H1 (cell line): ENCODE measurements around the gene FGFR2. TPM values are rescaled to one million over a fixed set of nuclear protein-coding genes. Genes with fewer than 3 reads are reported as not detected.

Source experiments
- CTCF ChIA-PET: fragments of 300-600 bp; sonication (Branson Sonifier 250); formaldehyde crosslinking; loops from one replicate; lab custom pipeline; 2021; ENCODE audit not compliant: partially characterized antibody; lab: Charles Lee
- POLR2A ChIA-PET: fragments of 300-600 bp; sonication (Branson Sonifier 250); formaldehyde crosslinking; loops from one replicate; lab custom pipeline; 2021; ENCODE audit warnings: inconsistent platforms; ENCODE audit not compliant: partially characterized antibody; lab: Charles Lee
- DNase-seq, 2 experiments: peaks; one replicate each; pipeline versions ENCODE4 v3.0.0 to v3.0.0-alpha.2; 2010 to 2022; ENCODE audit warnings: low spot score in 2 of 2, low read depth in 1 of 2, mixed read lengths in 1 of 2
- FAIRE-seq: peaks from 2 replicates; lab custom pipeline; 2011; peaks lifted over from hg19 to GRCh38; lab: Jason Lieb, UNC
- H2AFZ ChIP-seq: 2 replicates; pipeline ENCODE4 v1.8.1; 2012; ENCODE audit warnings: low read length, inconsistent platforms
- H2AK5ac ChIP-seq: 2 replicates; pipeline ENCODE4 v1.6.1; 2013; ENCODE audit warnings: low read depth, low read length
- H2BK120ac ChIP-seq: replicated peaks from 2 replicates; pipeline ENCODE3; 2013; ENCODE audit warnings: low read depth, low read length, inconsistent platforms
- H2BK12ac ChIP-seq: 2 replicates; pipeline ENCODE4 v1.6.1; 2013; ENCODE audit warnings: low read depth, low read length
- H2BK15ac ChIP-seq: 2 replicates; pipeline ENCODE4 v1.6.1; 2013; ENCODE audit warnings: low read length
- H2BK20ac ChIP-seq: 2 replicates; pipeline ENCODE4 v1.6.1; 2013; ENCODE audit warnings: low read length
- H2BK5ac ChIP-seq: 2 replicates; pipeline ENCODE4 v1.6.1; 2013; ENCODE audit warnings: low read depth, low read length
- H3K14ac ChIP-seq: 2 replicates; pipeline ENCODE4 v1.6.1; 2013; ENCODE audit warnings: inconsistent platforms; ENCODE audit not compliant: insufficient read length
- H3K18ac ChIP-seq: 2 replicates; pipeline ENCODE4 v1.6.1; 2013; ENCODE audit warnings: low read length; ENCODE audit errors: extremely low read depth
- H3K23ac ChIP-seq: 2 replicates; pipeline ENCODE4 v1.6.1; 2013; ENCODE audit warnings: inconsistent platforms; ENCODE audit not compliant: insufficient read length
- H3K23me2 ChIP-seq: 2 replicates; pipeline ENCODE4 v1.6.1; 2013; ENCODE audit warnings: low read depth, low read length
- H3K27ac ChIP-seq: 2 replicates; pipeline ENCODE4 v1.6.1; 2011; ENCODE audit warnings: low read depth, low read length, inconsistent platforms
- H3K27me3 ChIP-seq, 4 experiments: replicated peaks in 1 of 4; 1 replicate in 1 of 4; 2 replicates in 3 of 4; pipeline versions ENCODE4 v1.6.1 to v1.8.1; 2011 to 2013; ENCODE audit warnings: low read length in 3 of 4, mild to moderate bottlenecking in 3 of 4, inconsistent platforms in 2 of 4, mixed read lengths in 2 of 4, moderate library complexity in 1 of 4; ENCODE audit not compliant: control insufficient read depth in 3 of 4, insufficient read depth in 3 of 4; ENCODE audit errors: extremely low read depth in 1 of 4
- H3K36me3 ChIP-seq, 4 experiments: 2 replicates each; pipeline versions ENCODE4 v1.6.1 to v1.8.1; 2011 to 2013; ENCODE audit warnings: mild to moderate bottlenecking in 4 of 4, low read length in 3 of 4, moderate library complexity in 2 of 4, control low read depth in 1 of 4, inconsistent platforms in 1 of 4; ENCODE audit not compliant: insufficient read depth in 4 of 4, control insufficient read depth in 2 of 4
- H3K4ac ChIP-seq: replicated peaks from 2 replicates; pipeline ENCODE3; 2013; ENCODE audit warnings: low read length, low read depth, mixed read lengths, inconsistent platforms; ENCODE audit not compliant: insufficient read length
- H3K4me1 ChIP-seq, 4 experiments: replicated peaks in 1 of 4; 1 replicate in 1 of 4; 2 replicates in 3 of 4; pipeline versions ENCODE4 v1.6.1 to v1.8.1; 2011 to 2013; ENCODE audit warnings: low read length in 3 of 4, inconsistent platforms in 2 of 4, mixed read lengths in 1 of 4; ENCODE audit not compliant: insufficient read depth in 4 of 4, control insufficient read depth in 3 of 4
- H3K4me2 ChIP-seq, 2 experiments: 2 replicates each; pipeline versions ENCODE4 v1.6.1 to v1.8.1; 2011 to 2013; ENCODE audit warnings: low read depth in 2 of 2, low read length in 2 of 2, control low read depth in 1 of 2, inconsistent platforms in 1 of 2, mild to moderate bottlenecking in 1 of 2; ENCODE audit not compliant: insufficient read depth in 1 of 2
- H3K4me3 ChIP-seq, 4 experiments: fragments of 200-600, 300-600 bp in 1 of 4; sonication (generic), shearing (Covaris generic), sonication (Bioruptor Twin) in 1 of 4; 2 replicates each; pipeline versions ENCODE4 v1.5.1 to v1.8.1; 2011 to 2016; ENCODE audit warnings: low read length in 4 of 4, low read depth in 3 of 4, control low read depth in 2 of 4, inconsistent platforms in 2 of 4, mild to moderate bottlenecking in 2 of 4, mixed read lengths in 1 of 4, moderate library complexity in 1 of 4; ENCODE audit not compliant: insufficient read depth in 2 of 4; ENCODE audit errors: extremely low read depth in 1 of 4
- H3K56ac ChIP-seq: replicated peaks from 2 replicates; pipeline ENCODE3; 2013; ENCODE audit warnings: low read depth, mild to moderate bottlenecking, mixed read lengths, low read length, inconsistent platforms; ENCODE audit not compliant: insufficient read length
- H3K79me1 ChIP-seq: 2 replicates; pipeline ENCODE4 v1.6.1; 2013; ENCODE audit warnings: low read depth, low read length, control low read depth
- H3K79me2 ChIP-seq, 2 experiments: 2 replicates each; pipeline versions ENCODE4 v1.6.1 to v1.8.1; 2012 to 2013; ENCODE audit warnings: low read length in 2 of 2, mild to moderate bottlenecking in 2 of 2, inconsistent platforms in 1 of 2; ENCODE audit not compliant: insufficient read depth in 2 of 2, control insufficient read depth in 1 of 2
- H3K9ac ChIP-seq, 4 experiments: replicated peaks in 1 of 4; 1 replicate in 1 of 4; 2 replicates in 3 of 4; pipeline versions ENCODE4 v1.6.1 to v1.8.1; 2011 to 2013; ENCODE audit warnings: low read depth in 3 of 4, low read length in 3 of 4, control low read depth in 2 of 4, mild to moderate bottlenecking in 2 of 4, moderate library complexity in 2 of 4, inconsistent platforms in 1 of 4; ENCODE audit errors: extremely low read depth in 1 of 4
- H3K9me3 ChIP-seq, 2 experiments: 2 replicates each; pipeline versions ENCODE4 v1.6.1 to v1.8.1; 2012 to 2013; ENCODE audit warnings: mild to moderate bottlenecking in 2 of 2, moderate library complexity in 2 of 2, control low read depth in 1 of 2, inconsistent platforms in 1 of 2, low read depth in 1 of 2, low read length in 1 of 2, mixed read lengths in 1 of 2; ENCODE audit not compliant: insufficient read depth in 2 of 2
- H4K20me1 ChIP-seq, 2 experiments: replicated peaks in 1 of 2; 2 replicates each; pipeline versions ENCODE3 to v1.8.1; 2011 to 2013; ENCODE audit warnings: inconsistent platforms in 2 of 2, low read length in 2 of 2, mild to moderate bottlenecking in 1 of 2; ENCODE audit not compliant: insufficient read depth in 2 of 2, control insufficient read depth in 1 of 2
- H4K5ac ChIP-seq: 2 replicates; pipeline ENCODE4 v1.6.1; 2013; ENCODE audit warnings: low read length, low read depth, mixed read lengths, inconsistent platforms; ENCODE audit not compliant: insufficient read length
- H4K8ac ChIP-seq: 2 replicates; pipeline ENCODE4 v1.8.0; 2013; ENCODE audit warnings: mild to moderate bottlenecking, moderate library complexity, low read length, inconsistent platforms; ENCODE audit not compliant: insufficient read depth; ENCODE audit errors: extremely low read depth
- H4K91ac ChIP-seq: replicated peaks from 2 replicates; pipeline ENCODE3; 2013; ENCODE audit warnings: low read length, mixed read lengths, inconsistent platforms; ENCODE audit not compliant: insufficient read length
- CEBPB ChIP-seq: IDR thresholded peaks from 2 replicates; pipeline ENCODE4 v1.6.1; 2012; ENCODE audit warnings: low read depth, low read length
- CHD2 ChIP-seq: IDR thresholded peaks from 2 replicates; pipeline ENCODE4 v1.6.1; 2012; ENCODE audit warnings: low read length, improper control_type of control experiment
- CTBP2 ChIP-seq: IDR thresholded peaks from 2 replicates; pipeline ENCODE4 v1.7.0; 2011; ENCODE audit warnings: borderline replicate concordance, mild to moderate bottlenecking, moderate library complexity, mixed read lengths, low read length; ENCODE audit not compliant: insufficient read depth, insufficient read length
- JUN ChIP-seq: IDR thresholded peaks from 2 replicates; pipeline ENCODE4 v1.6.1; 2011; ENCODE audit warnings: low read depth, mild to moderate bottlenecking, improper control_type of control experiment, low read length
- JUND ChIP-seq: IDR thresholded peaks from 2 replicates; pipeline ENCODE4 v1.6.1; 2011; ENCODE audit warnings: mild to moderate bottlenecking, improper control_type of control experiment, low read length
- NANOG ChIP-seq: IDR thresholded peaks from 2 replicates; pipeline ENCODE4 v1.6.1; 2011; ENCODE audit warnings: low read length, low read depth, mild to moderate bottlenecking, inconsistent platforms; ENCODE audit not compliant: insufficient read depth, poor library complexity, severe bottlenecking
- POLR2A ChIP-seq, 2 experiments: IDR thresholded peaks; 1 replicate in 1 of 2; 2 replicates in 1 of 2; pipeline ENCODE4 v1.6.1; 2011; ENCODE audit warnings: low read depth in 2 of 2, low read length in 2 of 2, mild to moderate bottlenecking in 2 of 2; ENCODE audit errors: control extremely low read depth in 1 of 2
- RXRA ChIP-seq: IDR thresholded peaks from 2 replicates; pipeline ENCODE4 v1.6.1; 2011; ENCODE audit warnings: low read depth, mild to moderate bottlenecking, low read length, moderate library complexity; ENCODE audit not compliant: insufficient read depth
- SAP30 ChIP-seq: fragments of 300-600 bp; sonication (generic); IDR thresholded peaks from 2 replicates; pipeline ENCODE4 v1.7.1; 2012; ENCODE audit warnings: low read length, moderate library complexity, mild to moderate bottlenecking, inconsistent platforms; ENCODE audit not compliant: insufficient read depth, insufficient replicate concordance
- SUZ12 ChIP-seq: fragments of 200-600 bp; sonication (generic); IDR thresholded peaks from 2 replicates; pipeline ENCODE4 v1.6.1; 2012; ENCODE audit warnings: mild to moderate bottlenecking, inconsistent platforms, low read length, moderate library complexity, mixed read lengths
- TBP ChIP-seq: IDR thresholded peaks from 2 replicates; pipeline ENCODE4 v1.6.1; 2011; ENCODE audit warnings: low read depth, low read length, improper control_type of control experiment
- TCF12 ChIP-seq: IDR thresholded peaks from 2 replicates; pipeline ENCODE4 v1.6.1; 2011; ENCODE audit warnings: low read depth, mild to moderate bottlenecking, low read length
- YY1 ChIP-seq: IDR thresholded peaks from 2 replicates; pipeline ENCODE4 v1.6.1; 2011; ENCODE audit warnings: low read depth, mild to moderate bottlenecking, low read length
- ZNF274 ChIP-seq: IDR thresholded peaks from 2 replicates; pipeline ENCODE4 v1.7.0; 2012; ENCODE audit warnings: low read length, borderline replicate concordance; ENCODE audit errors: extremely low read depth
- WGBS, 2 experiments: shearing (Covaris generic) in 1 of 2; methylation state at CpG; one replicate each; pipeline versions ENCODE4 v1.1.6 to v1.1.7; 2013 to 2015; ENCODE audit warnings: low lambda C conversion rate in 2 of 2, mixed read lengths in 2 of 2, inconsistent platforms in 1 of 2, low coverage in 1 of 2, missing lambda C conversion rate in 1 of 2; ENCODE audit not compliant: insufficient replicate concordance in 2 of 2, insufficient coverage in 1 of 2, insufficient read length in 1 of 2; ENCODE audit errors: extremely low coverage in 1 of 2, missing lambda C conversion rate in 1 of 2; 5-methylcytosine and 5-hydroxymethylcytosine counted together
- polyA plus RNA-seq, 7 experiments: library from polyadenylated mRNA; depleted of rRNA in 3 of 7; stranded (reverse) in 5 of 7; unstranded in 2 of 7; fragments of >200 nt in 5 of 7; fragments of 200-250 nt in 2 of 7; gene quantifications; 1 replicate in 5 of 7; 2 replicates in 1 of 7; 4 replicates in 1 of 7; pipeline versions ENCODE4 v1.2.1 to v1.2.3, GENCODE V29; 2011 to 2013; ENCODE audit warnings: missing spikeins in 2 of 7, mixed read lengths in 2 of 7
- total RNA-seq: library from RNA; stranded (reverse); fragmentation: NEBNext Ultra II Directional; extraction: Animal tissue kit (Norgen Biotek cat#: 25700); gene quantifications from 2 replicates; pipeline ENCODE4 v1.2.1, GENCODE V29; 2021
- TF ChIP-seq, protein P1 (sequence below): IDR thresholded peaks from 2 replicates; pipeline ENCODE4 v1.6.1; 2011; ENCODE audit warnings: low read depth, mild to moderate bottlenecking, low read length; ENCODE audit not compliant: insufficient read depth

The FGFR2 gene
- total and polyA plus RNA-seq, 2 of the 8 experiments (the other 6 are each of a cell fraction or from before 2014, with no cell fraction given) = 50.2 to 81.2 TPM

DNA sequence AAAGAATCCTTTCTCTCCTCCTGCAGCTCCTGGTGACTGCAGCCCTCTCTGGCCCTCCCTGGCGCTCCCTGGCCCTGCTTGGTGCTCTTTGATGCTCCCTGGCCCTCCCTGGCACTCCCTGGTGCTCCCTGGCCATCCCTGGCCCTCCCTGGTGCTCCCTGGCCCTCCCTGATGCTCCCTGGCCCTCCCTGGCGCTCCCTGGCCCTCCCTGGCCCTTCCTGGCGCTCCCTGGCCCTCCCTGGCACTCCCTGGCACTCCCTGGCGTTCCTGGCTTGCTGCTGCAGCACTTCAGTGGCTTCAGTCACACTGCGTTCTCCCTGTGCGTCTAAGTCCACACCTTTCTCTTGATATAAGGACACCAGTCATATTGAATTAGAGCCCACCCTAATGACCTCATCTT lies 15.2 kb upstream of the FGFR2 start:
- no peak overlapping the region for H3K4me3 ChIP-seq
- H3K23ac ChIP-seq = no peak overlapping the region
- no peak overlapping the region for H2BK5ac ChIP-seq
- H3K9ac ChIP-seq = no peak overlapping the region
- H3K23me2 ChIP-seq = no peaks in the 10 kb centered on the region; the same call in 1 of the 2 replicates
- POLR2A ChIA-PET = no interaction called here
- H3K27me3 ChIP-seq = no peaks in the 10 kb centered on the region
- H4K20me1 ChIP-seq = no peaks in the 10 kb centered on the region
- no peak overlapping the region for H2BK20ac ChIP-seq
- H3K27ac ChIP-seq = no peak overlapping the region
- H2BK12ac ChIP-seq = no peak overlapping the region
- H2BK120ac ChIP-seq = no peak overlapping the region
- H3K4ac ChIP-seq = no peak overlapping the region
- CTCF ChIA-PET = interaction anchor here (0.6 to 4.9 kb wide), 7 partner anchors 12 to 197 kb away, joined by 3 to 27 read pairs (median 4); no protein-coding TSS in a partner anchor
- no peak for DNase-seq
- no peak overlapping the region for H4K91ac ChIP-seq
- no peak for FAIRE-seq
- H2BK15ac ChIP-seq = no peak overlapping the region
- H3K79me1 ChIP-seq = no peaks in the 10 kb centered on the region
- H3K4me1 ChIP-seq = peaks cover 0 to 5% (median 1%) of the 10 kb centered on the region in 4 experiments; a peak in 2 of 7 replicates
- no peak overlapping the region for H3K4me2 ChIP-seq
- no peaks in the 10 kb centered on the region for H3K79me2 ChIP-seq
- no peak overlapping the region for H3K14ac ChIP-seq
- no peak overlapping the region for H2AFZ ChIP-seq
- no peak overlapping the region for H4K5ac ChIP-seq
- H2AK5ac ChIP-seq = no peak overlapping the region
- no peak overlapping the region for H3K56ac ChIP-seq
- H3K18ac ChIP-seq = no peak overlapping the region
- no peak overlapping the region for H4K8ac ChIP-seq
- H3K36me3 ChIP-seq = no peaks in the 10 kb centered on the region
- peaks cover under 1 to 3% of the 10 kb centered on the region in 2 experiments; a peak in 1 of 4 replicates for H3K9me3 ChIP-seq
- 90% methylated on average over 6 of the region's 6 CpGs; no CpG with 5 or more reads in 1 of the 2 experiments for WGBS, 2 experiments
- TF ChIP-seq NANOG = no peak
- no peak for TF ChIP-seq TBP
- TF ChIP-seq SAP30 = no peak
- TF ChIP-seq SUZ12 = no peak
- TF ChIP-seq CEBPB = no peak
- no peak for TF ChIP-seq JUN
- no peak for TF ChIP-seq JUND
- no peak for TF ChIP-seq POLR2A (IDR thresholded peaks at IDR 0.05; ENCODE audit: control extremely low read depth in 1 of 2, low read depth in 2 of 2, low read length in 2 of 2)
- TF ChIP-seq ZNF274 = no peak
- TF ChIP-seq, protein P1, sequence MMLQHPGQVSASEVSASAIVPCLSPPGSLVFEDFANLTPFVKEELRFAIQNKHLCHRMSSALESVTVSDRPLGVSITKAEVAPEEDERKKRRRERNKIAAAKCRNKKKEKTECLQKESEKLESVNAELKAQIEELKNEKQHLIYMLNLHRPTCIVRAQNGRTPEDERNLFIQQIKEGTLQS = no peak
- no peak for TF ChIP-seq CTBP2
- TF ChIP-seq TCF12 = no peak
- no peak for TF ChIP-seq RXRA
- TF ChIP-seq CHD2 = no peak
- no peak for TF ChIP-seq YY1
